NCI-H526 (cell line): ENCODE measurements around the gene ZNF638.

Source experiments
- DNase-seq, 2 experiments: peaks; one replicate each; lab custom pipeline; 2025; lab: John Stamatoyannopoulos, UW

ZNF638 gene

DNA sequence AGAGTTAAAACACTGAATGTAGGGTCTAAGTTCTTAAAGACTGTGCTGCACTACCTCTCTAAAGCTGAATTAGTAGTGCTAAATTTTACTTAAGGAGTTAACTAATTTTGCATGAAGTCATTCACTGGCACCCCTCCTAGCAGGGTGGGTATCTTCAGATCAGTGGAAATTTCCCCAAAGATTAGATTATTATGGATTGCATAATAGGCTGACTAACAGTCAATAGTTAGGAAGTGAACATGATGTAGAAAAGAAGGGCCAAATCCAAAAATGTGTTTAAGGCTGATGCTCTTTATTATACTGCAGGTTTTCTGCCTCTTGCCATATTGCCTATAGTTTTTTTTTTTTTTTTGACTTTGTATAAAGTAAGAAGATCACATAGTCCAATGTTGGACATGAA, 5.2 kb downstream of the ZNF638 start:
- DNase-seq, result no peak

DNA sequence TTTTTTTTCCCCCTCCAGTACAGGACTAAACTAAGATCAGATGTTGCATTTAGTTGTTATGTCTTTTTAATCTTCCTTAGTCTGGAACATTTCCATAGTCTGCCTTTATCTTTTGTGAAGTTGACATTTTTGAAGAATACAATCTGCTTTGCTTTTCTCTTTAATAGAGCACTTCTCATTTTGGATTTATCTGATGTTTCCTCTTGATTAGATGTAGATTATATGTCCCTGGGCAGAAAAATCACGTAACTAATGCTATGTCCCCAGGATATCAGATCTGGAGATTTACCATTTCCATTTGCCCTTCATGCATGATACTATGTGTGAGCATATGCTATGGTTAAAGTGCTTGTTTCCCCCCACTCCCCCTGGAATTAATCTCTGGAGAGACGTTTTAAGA, 6.2 kb downstream of the ZNF638 start:
- peak in 1 of 2 experiments; percentile 30 for DNase-seq

DNA sequence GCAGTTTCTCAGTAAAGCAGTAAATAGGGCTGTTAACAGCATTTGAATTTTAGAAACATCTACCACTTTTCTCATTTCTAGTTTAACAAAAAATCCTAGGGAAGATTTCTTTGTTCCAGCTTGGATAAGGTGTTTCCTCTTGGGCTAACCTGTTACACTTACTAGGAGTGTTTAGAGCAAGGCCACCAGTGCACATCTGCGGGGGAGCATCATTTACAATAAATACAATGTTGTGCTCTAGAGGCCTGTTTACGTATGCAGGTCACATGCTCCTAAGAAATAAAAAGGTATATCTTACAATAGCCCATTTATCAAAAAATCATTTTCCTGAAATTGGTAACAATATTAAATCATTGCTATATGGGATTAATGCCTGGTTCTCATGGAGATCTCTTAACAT, 8.1 kb downstream of the ZNF638 start:
- no peak for DNase-seq

DNA sequence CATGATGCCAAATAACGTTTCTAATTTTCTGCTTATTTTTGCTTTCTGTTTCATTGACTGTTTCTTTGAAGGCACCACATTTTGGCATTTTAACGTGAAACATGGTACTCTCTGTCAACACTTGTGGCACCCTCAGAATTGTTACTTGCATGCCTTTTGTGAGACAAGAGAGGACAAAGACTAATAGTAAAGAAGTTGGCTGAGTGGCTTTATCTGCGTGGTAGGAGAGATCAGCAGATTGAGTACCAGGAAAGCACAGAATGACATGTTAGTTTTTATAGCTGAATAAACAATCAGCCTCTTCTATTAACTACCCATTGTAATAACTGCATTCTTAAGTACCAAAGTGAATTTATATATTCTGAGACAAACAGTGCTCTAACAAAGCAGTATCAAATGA, 8.6 kb downstream of the ZNF638 start:
- no peak for DNase-seq

DNA sequence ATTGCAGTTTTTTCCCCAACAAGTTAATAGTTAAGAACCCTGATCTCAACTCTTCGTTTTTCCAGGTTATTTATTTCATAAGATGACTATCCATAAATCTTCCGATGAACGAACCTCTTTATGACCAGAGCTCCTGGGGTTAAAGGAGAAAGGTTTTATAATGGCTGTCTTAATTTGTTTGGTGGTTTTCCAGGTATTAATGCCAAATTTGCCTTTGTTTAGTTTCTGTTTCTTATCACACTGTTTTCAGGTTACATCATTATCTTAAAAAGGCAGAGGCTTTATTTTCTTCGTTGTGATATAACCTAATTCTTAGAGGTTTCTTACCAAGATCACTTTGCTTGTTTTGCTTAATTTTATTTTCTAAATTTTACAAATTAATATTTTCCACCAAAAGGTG, 10.1 kb downstream of the ZNF638 start:
- no peak for DNase-seq

DNA sequence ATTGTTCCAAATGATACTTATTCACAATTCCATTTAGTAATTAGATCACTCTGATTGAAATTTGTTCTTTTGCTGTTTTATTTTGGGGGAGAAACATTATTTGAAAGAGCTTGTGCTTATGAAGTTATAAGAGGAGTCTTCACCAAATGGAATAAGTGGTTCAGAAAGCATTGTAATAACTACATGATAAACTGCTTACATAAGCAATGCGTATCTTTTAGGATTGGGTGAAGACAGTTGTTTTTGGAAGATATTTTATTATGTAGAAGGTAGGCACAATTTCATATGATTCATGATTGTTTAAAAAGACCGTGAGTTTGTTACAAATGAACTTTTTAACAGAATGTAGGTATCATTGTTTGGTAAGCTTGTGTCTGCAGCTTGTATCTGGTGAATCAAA, 14.5 kb downstream of the ZNF638 start:
- DNase-seq, result no peak

DNA sequence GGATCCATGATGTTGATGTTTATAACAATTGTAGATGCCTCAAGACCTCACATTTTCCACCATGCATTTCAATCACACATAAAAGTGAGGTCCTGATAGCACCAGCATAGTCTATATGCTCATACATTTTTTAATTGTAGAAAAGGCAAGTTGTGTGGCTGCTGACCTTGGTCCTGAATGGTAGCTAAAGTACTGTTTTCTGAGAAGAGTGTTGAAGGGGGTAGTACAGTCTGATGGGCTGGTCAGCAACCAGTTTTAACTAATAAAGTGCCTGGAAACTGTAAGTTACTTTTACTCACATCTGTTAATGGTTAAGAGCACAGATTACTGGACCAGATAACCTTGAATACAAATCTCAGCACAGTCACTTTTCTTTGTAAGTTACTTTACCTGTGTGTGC, 15.9 kb downstream of the ZNF638 start:
- DNase-seq, result no peak

DNA sequence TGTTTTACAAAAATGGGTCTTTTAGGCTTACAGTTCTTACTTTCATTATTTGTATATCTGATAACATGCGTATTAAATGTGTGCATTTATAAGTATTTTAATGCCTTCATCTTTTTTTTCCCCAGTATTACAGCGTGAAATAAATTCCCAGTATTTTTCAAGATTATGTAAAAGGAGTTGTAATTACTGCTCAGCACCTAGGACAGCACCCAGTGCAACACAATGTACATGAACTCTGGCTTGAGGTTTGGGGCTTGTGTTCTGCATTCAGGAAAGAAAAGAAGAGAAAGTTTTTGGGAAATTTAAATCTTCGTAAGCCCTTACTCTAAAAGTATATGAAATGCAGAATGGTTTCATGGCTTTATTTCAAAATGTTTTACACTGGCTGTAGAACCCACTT, 16.7 kb downstream of the ZNF638 start:
- no peak for DNase-seq

DNA sequence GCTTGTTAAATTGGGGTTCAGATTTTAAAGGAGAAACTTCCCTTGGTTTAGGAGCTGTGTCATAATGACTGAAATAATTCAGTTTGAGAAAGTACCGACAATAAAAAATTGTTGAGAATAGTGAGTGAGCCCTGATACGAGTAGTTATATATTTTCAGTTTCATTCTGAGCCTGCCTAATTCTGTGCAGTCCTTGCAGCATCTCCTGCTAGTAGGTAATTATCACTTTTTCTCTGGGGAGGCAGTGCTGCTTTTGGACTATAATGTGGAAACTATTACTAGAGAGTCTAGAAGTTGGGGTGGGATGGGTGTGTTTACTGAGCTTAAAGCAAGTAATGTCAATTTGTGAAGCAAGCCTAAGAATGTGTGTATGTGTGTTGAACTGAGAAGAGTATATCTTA, 21.7 kb downstream of the ZNF638 start:
- DNase-seq, result no peak

DNA sequence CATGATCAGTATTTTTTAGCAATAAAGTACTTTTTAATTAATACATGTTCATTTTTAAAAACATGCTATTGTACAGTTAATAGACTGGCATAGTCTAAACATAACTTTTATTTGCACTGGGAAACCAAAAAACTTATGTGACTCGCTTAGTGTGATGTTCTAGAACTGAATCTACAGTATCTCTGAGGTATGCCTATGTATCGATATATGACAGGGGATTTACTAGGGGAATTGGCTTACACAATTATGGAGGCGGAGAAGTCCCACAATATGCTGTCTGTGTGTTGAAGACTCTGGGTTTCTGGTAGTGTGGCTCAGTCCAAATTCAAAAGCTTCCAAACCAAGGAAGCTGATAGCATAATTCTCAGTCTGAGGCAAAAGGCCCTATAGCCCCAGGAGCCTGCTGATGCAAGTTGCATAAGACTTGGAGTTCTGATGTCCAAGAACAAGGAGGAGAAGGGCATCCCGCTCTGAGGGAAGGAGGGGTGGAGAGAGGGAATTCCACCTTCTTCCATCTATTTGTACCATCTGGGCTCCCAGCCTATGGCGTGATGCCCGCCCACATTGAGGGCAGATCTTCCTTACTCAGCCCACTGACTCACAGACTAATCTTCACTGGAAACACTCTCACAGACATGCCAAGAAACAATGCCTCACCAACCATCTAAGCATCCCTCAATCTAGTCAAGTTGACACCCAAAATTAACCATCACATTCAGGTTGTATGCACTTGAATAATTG, 27.5 kb downstream of the ZNF638 start:
- DNase-seq, result no peak

DNA sequence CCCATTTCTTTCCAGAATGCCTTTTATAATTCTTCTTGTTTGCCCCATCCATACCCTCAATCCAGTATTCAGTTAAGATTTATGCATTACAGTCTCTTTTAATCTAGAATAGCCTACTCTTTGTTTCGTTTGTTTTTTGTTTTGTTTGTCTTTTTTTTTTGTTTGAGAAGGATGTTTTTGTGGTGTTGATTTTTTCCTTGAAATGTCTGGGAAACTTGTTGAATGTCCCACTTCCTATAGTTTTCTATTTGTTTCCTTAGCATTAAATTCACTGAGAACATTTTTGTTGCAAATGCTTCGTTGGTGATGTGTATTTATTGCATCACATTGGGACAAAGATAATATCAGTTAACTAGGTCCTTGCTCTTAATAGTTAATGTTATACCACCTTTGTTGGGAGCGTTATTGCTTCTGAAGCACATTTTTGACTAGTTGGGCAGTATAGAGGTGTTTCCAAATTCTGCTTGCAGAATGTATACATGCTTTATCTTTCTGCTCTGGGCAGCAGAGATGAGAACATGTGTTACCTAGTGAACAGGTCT, 28.9 kb downstream of the ZNF638 start:
- no peak for DNase-seq

DNA sequence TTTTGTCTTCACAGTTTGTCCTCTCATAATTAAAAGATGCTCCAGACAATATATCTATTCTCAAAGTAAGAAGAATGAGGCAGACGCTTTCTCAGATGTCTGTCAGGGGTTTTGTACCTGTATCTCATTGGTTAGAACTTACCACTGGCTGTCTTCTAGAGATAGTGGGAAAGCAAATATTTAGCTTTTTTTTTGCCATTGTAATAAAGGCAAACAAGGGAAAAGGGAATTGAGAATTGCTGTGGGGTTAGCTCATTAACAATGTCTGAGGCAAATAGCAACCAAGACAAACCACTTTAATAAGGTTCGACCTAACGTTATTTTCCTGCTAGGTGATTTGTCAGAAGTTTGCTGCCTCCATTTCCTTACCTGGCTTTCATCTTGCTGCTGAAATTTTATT, 30.0 kb downstream of the ZNF638 start:
- no peak for DNase-seq

DNA sequence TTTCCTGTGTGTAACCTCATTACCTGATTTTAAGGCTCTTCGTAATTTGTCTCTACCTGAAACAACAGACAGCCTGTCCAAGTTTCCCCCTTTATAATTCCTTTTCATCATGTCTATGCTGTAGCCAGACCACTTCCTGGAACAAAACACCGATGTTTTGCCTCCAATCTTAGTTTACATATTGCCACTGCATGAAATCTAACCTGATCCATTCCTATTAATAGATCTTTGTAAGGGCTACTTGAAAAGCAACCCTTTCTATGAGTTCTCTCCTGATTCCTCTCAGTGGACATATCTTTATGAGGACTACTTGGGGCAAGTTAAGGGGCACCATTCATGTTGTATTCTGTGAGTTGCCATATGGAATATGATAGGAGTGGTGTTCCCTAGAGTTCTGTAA, 30.9 kb downstream of the ZNF638 start:
- no peak for DNase-seq

DNA sequence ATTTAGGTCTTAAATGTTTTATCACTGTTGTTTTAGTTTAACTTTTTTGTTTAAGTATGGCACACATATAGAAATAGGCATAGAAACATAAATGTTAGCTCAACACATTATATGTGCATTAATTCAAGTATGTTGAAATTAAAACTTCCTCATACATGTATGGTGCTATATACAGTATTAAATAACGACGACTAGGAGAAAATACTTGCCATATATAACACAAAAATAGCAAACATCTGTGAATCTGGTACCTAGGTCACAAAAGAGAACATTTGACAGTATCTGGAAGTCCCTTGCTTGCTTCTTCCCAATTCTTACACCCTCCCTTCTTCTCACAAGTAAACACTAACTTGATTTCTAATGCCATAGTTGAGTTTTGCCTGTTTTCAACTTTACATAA, 38.4 kb downstream of the ZNF638 start:
- DNase-seq, result no peak

DNA sequence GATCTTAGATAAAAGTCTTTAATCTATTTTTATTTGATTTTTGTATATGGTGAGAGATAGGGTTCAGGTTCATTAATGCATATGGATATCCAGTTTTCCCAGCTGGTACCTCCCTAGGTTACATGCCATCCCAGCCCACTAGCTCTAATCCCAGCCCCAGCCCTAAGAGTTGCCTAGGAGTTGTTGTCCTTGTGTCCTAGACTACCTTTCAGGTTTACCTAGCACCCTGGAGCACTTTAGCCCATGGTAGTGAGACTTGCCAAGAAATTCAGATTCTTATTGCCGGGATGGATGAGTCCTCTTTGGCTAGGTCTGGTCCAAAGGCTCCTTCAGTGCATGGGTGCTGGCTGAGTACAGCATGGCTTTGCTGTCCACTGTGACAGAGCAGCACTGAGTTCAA, 40.5 kb downstream of the ZNF638 start:
- DNase-seq, result no peak

DNA sequence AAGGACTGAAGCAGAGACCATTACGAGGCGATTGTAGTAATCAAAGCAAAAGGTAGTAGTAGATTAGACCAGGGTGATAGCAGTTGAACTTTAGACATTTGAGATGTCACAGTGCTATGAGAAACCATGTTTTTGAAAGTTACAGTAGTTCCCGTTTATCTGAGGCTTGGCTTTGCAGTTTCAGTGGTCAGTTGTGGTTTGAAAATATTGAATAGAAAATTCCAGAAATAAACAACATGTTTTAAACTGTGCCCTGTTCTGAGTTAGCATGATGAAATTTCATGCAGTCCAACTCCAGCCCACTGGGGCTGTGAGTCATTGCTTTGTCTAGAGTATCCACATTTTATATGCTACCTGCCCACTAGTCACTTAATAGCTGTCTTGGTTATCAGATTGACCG, 47.5 kb downstream of the ZNF638 start:
- no peak for DNase-seq

DNA sequence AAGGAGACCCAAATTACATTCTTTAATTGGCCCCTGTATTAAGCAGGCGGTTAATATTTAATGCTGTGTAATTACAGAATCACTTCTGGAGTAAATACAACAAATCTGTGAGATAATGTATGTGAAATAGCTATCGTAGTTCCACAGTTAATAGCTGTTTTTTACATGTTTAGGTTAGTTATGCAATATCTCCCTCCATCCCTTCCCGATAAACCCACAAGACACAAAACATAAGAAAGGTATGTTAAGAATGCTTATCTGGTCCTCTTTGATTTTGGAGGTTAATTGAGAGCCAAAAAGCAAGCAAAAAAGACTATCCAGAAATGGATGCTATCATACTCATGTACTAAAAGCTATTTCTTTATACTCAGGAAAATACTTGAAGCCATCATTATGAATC, 49.1 kb downstream of the ZNF638 start:
- no peak for DNase-seq

DNA sequence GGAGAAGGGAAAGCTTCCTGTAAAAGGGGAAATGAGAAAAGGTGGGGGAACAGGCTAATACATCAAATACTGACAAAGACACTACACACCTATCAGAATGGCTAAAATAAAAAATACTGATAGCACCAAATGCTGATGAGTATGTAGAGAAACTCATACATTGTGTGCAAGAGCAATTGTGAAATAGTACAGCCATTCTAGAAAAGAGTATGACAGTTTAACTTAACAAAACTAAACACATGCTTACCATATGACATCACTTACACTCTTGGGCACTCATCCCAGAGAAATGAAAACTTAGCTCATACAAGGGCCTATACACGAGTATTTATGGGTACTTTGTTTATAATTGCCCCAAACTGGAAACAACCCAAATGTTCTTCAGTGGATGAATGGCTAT, 53.4 kb downstream of the ZNF638 start:
- no peak for DNase-seq

DNA sequence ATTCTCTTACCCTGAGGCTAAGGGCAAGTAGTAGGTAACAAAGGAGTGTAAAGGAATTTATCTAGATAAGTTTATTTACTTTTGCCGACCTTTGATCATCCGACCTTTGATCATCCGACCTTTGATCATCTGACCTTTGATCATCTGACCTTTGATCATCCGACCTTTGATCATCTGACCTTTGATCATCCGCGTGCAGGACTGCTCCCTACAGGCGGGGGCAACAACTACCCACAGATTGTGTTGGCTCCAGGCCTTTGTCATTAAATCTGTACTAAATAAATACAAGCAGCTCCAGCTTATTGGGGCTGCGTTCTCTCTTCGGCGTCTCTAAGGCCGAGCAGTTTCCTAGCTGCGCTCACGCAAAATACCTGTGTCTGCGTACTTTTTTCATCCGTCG, 56.6 kb downstream of the ZNF638 start:
- DNase-seq, result no peak

DNA sequence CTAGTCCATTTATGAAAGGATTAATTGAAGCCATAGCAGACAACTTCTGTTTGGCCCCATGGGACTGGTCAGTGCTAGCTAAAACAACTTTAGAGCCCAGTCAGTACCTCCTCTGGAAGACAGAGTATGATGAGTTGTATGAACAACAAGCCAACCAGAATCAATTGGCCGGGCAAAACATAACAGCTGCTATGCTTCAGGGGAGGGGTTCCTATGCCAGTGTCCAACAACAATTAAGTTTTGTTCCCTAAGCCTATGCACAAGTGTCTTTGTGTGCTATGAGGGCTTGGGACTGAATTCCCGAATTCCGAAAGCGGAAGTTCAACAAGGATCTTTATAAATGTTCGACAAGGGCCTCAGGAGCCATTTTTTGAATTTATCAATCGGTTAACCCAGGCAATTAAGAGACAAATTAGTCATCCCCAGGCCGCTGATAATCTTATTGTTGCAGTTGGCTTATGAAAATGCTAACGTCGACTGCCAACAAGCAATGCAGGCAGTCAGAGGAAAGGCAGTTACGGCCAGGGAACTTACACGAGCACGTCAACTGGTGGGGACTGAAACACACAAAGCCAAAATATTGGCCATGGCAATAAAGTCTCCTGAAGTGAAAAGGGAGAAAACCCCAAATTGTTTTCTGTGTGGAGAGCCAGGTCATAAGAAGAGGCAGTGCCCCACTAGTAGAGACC, 57.9 kb downstream of the ZNF638 start:
- DNase-seq, result no peak

DNA sequence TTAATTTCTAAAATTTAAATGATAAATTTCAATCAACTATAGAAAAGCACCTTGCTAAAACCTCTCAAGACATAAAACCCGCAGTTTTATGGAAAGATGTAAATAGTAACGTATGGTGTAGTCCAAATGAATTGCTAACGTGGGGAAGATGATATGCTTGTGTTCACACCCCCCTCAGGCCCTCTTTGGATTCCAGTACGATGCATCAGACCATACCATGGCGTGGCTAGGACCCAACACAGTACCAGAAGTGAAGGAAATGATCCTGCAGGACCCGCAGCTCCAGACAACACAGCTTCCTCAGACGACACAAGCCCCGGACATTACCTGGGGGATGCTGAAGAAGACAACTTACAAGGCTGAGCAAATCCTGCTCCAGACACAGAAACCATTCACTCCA, 61.6 kb downstream of the ZNF638 start:
- DNase-seq, result no peak

DNA sequence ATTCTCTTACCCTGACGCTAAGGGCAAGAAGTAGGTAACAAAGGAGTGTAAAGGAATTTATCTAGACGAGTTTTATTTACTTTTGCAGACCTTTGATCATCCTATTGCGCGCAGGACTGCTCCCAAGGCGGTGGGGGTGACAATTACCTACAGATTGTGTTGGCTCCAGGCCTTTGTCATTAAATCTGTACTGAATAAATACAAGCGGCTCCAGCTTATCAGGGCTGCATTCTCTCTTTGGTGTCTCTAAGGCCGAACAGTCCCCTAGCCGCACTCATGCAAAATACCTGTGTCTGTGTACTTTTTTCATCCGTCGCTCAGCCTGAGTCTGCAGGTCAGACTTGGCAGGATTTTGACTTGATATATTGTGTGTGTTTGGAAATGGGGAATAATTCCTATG, 63.9 kb downstream of the ZNF638 start:
- DNase-seq, result no peak

DNA sequence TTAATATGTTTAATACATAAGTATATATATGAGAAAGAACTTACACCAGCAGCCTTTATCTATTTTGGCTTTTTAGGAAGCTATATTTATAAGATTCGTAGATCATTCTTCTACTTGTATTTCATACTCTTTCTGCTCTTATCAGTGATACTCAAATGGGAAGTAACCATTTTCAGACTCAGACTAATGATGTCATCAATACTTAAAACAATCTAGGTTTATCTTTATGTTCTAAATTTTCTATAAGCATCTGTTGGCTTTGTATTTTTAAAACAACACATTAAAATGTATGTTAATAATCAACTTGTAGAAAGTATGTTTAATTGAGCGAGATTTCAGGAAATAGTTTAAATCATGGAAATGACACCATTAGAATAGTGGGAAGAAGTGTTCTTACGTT, 70.8 kb downstream of the ZNF638 start:
- DNase-seq, result no peak

DNA sequence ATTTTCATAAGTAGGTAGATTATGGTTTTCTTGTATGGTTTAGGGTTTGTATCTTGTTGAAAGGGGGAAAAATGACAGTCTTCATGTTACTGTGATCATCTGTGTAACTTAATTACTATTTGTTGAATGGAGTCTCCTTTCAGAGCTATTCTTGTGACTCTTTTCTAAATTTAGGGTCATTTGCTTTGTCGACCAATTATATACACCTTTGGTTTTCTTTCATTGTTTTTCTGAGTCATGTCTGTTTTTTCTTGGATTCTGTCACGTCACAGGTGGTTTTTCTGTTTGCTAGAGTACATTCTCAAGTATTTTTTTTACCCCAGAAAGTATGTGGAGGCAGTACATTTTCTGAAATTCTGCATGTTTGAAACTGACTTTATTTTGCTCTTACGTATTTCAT, 78.0 kb downstream of the ZNF638 start:
- DNase-seq, result no peak
